NT2/D1 (cell line): ENCODE measurements around the gene CTNND1.

Source experiments
- SUZ12 ChIP-seq: IDR thresholded peaks from 2 replicates; pipeline ENCODE4 v1.6.1; 2011; ENCODE audit not compliant: insufficient read length, insufficient read depth; ENCODE audit errors: extremely low read depth
- YY1 ChIP-seq: IDR thresholded peaks from 2 replicates; pipeline ENCODE4 v1.6.1; 2011; ENCODE audit not compliant: insufficient read length, insufficient read depth
- ZNF274 ChIP-seq: IDR thresholded peaks from 2 replicates; pipeline ENCODE4 v1.6.1; 2011; ENCODE audit warnings: mild to moderate bottlenecking, low read depth, low read length

DNA sequence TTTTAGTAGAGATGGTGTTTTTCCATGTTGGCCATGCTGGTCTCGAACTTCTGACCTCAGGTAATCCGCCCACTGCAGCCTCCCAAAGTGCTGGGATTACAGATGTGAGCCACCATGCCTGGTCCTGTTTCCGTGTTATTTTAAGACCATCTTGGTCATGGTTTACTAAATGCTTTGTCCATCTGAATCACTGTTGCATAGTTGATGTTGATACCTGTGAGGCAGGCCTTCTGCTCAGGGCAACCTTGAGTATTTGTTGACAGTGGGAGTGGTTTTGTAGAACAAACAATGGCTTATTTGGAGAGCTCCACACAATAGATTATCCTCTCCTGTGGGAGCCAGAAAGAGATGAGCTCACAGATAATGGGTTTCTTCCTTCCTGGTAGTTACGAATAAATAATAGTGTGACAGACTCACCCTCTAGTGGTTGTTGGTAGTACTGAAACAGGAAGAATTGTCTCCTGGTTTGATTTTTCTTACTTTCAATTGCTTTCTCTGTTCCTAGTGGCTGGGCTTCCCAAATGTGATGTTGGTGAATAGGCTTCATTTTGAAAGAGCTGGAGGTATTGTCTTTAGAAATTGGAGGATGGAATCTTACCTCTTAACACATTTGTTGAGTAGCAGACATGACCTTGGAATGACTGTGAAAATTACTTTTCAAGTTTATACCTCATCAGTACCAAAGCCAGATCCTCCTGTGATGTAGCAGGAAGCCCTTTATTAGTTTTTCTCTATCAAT is 39.0 kb downstream of the CTNND1 start:
- TF ChIP-seq YY1 (no peak), ZNF274 (no peak), SUZ12 (no peak)
